Measurements from ENCODE around the gene RNF20.
"Not testable (repeated sequence)": the region's sequence is repeated elsewhere in the genome, so short reads cannot be mapped to it uniquely, and the experiment has no call there.

RNF20 gene

GRCh38 chr9:101540069-101540468, 6.4 kb downstream of the RNF20 start:
- no peak for DNase-seq

- no peak for DNase-seq
These were observed 9.6 kb downstream of the RNF20 start for GRCh38 chr9:101543098-101543735.

DNA sequence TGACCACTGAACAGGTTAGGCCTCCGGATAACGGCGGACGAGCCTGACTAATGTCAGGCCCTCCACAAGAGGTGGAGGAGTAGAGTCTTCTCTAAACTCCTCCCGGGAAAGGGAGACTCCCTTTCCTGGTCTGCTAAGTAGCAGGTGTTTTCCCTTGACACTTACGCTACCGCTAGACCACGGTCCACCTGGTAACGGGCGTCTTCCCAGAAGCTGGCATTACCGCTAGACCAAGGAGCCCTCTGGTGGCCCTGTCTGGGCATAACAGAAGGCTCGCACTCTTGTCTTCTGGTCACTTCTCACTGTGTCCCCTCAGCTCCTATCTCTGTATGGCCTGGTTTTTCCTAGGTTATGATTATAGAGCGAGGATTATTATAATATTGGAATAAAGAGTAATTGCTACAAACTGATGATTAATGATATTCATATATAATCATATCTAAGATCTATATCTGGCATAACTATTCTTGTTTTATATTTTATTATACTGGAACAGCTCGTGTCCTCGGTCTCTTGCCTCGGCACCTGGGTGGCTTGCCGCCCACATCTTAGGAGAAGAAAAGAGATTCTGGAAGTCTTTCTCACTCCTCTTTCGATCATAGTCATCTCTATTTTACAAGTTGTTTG, 15.9 kb downstream of the RNF20 start:
- DNase-seq, result not testable (repeated sequence)

DNA sequence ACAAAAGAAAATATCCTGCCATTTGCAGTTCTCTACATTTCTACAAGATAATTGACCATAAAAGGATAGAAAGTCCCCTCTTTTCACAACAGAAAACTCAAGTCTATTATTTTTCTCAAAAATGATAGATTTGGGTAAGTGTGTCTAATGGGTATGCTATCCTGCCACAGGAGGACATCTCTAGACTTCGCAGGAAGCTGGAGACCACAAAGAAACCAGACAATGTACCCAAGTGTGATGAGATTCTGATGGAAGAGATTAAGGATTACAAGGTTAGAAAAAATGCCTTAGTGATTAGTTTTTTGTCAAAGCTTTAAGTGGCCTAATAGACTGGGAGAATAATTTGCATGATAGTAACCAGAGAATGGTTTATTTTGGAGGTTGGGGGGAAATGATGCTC, 28.1 kb downstream of the RNF20 start:
- no peak for DNase-seq

DNA sequence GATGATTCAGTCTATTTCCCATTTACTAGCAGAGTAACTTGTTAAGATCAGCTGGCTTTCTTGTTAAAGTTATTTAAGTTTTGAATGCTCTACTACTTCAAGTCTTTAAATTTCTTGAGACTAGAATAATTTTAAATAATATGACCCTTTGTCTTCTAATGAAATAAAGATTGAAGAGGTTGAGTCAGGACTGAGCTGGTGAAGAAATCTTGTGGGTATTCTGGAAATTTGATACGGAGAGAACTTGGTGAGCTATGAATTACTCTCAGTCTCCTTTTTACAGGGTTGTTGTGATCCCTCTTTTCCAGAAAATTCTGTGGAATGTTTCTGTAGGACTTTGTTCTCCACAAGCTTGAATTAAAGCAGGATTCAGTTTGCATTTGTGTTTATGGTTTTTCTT, 29.3 kb downstream of the RNF20 start:
- DNase-seq, result no peak

DNA sequence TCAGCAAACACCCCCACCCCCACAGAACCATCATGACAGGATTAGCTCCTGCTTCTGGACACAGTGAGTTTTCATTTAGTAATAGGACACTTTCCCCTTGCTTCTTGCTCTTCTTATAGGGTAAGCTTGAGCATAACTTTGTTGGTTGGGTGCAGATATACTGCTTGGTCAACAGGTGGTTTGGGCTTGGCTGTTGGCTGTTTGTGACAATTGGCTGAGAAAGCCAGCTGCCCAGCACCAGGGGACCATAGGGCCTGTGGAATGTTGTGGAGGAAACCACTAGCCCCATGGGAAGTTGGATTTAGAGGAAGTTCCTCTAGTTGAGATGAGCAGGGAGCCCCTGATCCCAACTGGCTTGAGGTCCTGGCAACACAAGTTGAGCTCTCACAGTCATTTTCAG, 30.6 kb downstream of the RNF20 start:
- no peak for DNase-seq

DNA sequence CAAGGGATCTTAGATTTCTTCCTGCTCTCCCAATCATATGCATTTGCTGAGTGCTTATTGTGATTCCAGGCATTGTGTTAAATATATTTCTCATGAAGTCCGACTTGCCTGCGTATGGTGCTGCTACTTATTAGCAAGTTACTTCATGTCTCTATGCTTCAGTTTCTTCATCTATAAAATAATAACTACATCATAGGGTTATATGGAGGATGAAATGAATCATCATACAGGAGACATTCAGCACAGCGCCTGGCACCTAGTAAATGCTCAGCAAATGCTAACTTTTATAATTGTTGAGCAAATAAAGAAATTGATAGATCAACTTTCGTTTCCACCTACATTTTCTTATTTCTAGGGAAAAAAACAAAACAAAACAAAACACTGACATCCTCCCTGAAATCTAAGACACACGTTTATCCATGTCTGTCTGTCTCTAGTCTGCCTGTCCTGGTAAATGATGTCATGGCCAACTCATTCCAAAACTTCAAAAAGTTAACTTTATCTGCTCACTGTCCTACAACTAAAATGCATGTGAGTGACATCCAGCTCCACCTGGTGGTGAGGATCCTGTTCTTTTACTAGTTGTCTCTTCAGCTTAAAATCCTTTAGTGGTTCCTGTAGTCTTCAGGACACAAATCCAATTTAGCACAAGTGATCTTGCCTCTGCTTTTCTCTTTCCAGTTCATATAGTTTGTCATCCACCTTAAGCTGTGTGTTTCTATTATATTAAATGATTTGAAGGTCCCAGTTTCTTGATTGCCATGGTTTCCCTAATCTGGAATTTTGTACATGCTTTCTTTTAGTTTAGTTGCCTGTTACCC, 33.5 kb downstream of the RNF20 start:
- DNase-seq, result no peak

- no peak for DNase-seq
These were observed 34.2 kb downstream of the RNF20 start for GRCh38 chr9:101567725-101568350.

DNA sequence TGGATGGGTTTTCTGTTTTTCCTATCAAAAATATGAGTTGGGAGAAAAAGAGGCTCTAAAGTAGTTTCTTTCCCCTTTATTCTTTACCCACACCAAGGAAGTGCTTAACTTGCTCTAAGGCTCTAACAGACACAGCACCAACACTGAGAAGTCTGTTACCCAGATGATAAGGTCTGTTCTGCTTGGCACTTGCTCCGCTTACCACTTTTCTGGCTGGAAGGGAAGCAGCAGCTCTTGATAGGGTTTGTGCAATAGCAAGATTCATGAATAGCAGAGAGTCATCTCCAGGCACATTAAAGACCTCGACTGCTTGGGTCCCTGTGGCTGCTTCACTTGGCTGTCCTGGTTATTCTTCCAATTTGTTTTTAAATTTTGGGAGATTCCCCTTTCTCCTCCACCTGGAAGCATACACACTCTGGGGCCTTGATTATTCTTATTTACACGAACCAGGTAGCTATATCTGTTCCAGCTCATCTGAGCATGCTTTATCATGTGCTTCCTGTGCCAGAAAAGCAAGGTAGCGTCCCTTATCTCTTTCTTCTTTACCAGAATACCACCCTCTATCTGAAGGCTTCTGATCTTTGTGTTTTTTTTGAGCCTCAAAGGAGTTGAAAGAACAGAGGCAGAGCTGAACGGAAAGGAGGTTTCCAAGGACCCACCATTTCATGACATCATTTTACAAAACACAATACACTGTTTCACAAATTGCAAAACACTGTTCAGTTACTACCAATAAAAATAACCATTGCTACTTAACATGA, 36.3 kb downstream of the RNF20 start:
- no peak for DNase-seq

DNA sequence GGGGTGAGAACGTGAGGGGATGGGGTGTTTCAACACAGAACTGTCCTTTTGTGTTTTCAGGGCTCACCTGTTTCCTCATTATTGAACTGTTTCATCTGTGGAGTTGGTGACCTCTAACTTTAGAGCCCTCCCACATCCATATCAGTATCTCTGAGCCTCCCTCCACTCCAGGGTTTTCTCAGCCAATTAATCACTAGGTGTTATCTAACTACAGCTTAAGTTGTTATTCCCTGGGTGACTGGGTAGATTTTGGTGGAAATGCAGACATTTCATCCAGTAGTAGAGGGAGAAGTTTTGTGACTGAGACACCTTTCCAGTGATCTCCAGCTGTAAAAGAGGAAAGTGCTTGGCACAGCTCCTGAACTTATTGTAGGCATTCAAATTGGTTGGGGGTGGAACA, 37.5 kb downstream of the RNF20 start:
- DNase-seq, result no peak

- no peak for DNase-seq
These were observed 38.7 kb downstream of the RNF20 start for GRCh38 chr9:101572316-101572715.

DNA sequence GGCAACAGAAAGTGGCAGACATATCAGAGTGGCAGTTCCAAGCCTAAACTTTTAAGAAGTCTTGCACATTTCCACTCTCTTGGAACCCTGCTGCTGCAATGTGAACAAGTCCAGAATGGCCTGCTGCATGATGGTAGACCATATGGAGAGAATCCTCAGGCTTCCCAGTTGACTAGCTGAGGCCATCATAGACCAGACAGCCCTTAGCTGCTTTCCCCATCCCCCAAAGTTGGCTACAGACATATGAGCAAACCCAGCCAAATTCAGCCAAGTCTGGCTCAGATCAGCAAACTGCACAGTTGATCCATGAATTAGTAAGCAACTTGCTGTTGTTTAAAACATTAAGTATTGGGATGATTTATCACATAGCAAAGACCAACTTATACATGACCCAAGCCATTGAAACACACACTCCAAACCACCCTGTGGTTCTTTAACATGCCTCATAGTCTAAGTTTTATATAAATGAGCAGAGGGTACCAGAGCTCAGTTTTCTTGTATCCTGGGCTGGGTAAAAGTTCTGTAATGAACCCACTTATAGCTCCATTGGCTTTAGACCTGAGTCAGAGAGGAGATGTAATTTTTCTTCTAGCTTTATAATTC, 41.2 kb downstream of the RNF20 start:
- no peak for DNase-seq

GRCh38 chr9:101578378-101578777, 44.7 kb downstream of the RNF20 start:
- no peak for DNase-seq

DNA sequence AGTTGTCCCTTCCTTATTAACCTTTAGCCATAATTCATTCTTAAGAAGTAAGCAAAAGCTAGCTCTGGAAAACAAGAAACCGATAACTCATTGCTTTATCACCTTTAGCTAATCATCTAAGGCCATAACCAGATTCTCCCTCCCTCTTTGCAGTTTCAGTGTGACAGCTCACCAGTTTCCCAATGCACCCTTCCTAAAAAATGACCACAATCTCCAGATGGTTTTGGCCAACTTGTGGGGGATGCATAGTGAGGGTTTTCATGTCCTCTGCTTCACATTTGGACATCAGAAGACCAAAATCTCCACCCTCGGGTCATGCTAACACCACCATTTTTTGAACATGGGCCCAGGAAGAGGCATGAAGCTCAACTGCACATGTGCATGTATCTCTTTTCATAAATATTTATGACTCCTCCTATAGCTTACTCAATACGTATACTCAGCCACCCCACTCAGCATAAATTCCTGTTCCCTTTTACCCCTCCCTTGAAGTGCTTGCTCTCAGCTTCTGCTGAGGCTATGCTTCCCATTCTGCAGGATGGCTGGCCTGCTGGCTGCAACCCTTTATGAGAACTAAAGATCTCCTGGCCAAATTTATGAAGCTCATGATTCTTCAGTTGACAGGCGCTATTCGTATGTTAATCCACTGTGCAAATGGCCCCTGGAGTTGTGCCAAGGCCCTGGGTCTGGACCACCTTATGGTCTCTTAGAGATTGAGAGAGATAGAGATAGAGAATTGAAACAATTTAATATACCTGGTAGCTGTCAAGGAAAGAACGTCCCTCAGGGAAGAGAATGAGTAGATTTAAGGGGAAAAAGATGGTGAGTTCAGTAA, 46.3 kb downstream of the RNF20 start:
- DNase-seq, result peak; percentile 10

DNA sequence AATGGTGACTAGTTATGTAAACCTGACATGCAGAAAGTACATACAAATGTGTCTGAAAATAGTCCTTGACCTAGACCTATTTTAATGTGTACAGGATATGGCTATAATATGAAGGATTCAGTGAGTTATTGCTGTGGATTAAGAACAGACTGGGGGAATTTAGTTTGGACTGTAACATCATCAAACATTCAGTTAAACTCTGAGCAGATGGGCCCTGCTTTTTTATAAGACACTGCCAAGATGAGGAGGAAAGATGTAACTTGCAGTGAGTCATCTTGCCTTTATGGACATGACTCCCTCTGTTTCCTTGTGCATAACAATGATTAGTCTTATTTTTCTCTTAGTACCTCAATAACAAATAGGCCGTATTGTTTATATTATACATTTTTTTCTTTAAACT, 48.9 kb downstream of the RNF20 start:
- DNase-seq, result no peak

GRCh38 chr9:101585740-101586139, 52.1 kb downstream of the RNF20 start:
- no peak for DNase-seq

GRCh38 chr9:101586651-101587050, 53.0 kb downstream of the RNF20 start:
- no peak for DNase-seq

DNA sequence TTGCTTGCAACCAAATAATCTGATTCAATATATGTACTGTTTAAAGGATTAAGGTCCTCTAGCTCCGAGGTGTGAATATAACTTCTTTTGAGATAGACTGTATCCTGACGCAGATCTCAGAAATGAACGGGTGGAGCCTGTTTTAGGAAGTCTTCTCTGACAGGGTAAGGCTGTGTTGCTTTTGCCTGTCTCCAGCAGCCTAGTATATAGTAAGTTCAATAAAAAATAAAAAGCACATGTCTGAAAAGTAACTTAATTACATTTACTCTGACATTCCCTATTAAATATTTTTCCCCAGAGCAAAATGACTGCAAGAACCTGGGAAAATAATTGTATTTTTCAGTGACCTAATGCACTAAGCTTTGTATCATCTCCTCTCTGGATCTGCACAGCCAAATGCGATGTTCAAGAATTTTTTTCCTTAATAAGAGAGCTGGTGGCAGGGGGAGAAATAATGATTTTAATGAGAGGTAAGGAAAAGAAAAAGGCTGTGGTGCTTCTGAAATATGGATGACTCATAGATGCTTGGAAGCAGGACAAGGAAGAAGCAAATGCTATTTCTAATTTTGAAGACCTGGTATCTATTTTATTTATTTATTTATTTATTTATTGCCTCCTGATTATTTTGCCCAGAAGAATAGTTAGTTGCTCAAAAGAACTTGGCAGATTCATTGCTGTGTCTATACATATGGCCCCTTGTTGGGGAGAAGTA, 53.8 kb downstream of the RNF20 start:
- DNase-seq, result no peak

GRCh38 chr9:101590074-101590473, 56.4 kb downstream of the RNF20 start:
- not testable (repeated sequence) for DNase-seq

- no peak for DNase-seq
These were observed 57.2 kb downstream of the RNF20 start for GRCh38 chr9:101590901-101591300.
